Measurements from ENCODE around the gene ZMYND10. TPM values are rescaled to one million over a fixed set of nuclear protein-coding genes. Genes with fewer than 3 reads are reported as not detected.

Gene ZMYND10
- total and polyA plus RNA-seq, 2 experiments from 2014 or later = 0.29 to 0.31 TPM

DNA sequence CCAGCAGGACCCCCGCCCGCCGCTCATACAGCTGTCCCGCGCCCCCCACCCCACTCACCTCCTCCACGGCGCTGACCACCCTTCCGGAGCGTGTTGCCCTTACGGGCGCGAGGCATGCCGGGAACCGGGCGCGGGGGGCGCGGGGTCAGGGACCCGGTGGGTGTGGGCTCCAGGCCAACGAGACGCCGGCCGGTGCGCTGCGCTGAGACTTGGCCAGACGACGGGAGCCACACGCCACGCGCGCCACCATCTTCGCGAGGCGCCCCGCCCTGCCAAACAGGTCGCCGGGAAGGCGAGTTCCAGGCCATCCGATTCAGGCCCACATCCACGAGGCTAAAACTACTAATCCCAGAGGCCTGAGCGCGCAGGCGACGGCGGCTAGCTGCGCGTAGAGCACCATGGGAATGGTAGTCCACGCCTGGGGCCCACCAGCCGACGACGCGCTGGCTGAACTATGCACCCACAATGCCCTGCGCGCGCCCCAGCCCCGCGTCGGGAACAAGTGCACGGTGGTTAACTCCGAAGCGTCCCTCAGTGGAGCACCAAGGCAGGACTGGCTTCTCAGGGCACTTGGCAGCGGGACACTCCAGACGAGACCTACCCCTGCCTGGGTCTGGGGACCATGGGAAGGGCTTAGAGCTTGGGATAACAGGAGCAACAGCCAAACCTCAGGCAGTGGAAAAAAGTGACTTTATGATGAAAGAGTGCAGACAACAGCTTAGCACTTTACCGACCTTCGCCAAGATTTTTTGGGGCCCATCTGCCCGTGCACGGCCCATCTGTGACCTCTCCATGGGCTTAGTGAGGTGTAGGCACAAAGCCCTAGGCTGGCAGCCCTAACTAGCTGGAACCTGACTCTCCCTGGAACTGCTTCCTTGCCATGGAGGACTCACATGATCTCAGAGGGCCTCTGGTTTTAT lies 53.1 kb downstream of the ZMYND10 start, which contains the start of gene IFRD2:
IFRD2 (minus strand) TSS at position 271 of the 920 bp plus-strand sequence; CDS start at position 116, 155 bp downstream.
- H3K27me3 Mint-ChIP-seq (ENCODE audit: insufficient read depth, low read depth, poor library complexity) = peaks cover 5% of the 10 kb centered on the region
- no peaks in the 10 kb centered on the region for H3K27me3 ChIP-seq (ENCODE audit: insufficient read depth)
- H3K27ac Mint-ChIP-seq = peak within 1 kb of the TSS; percentile 98
- peak within 1 kb of the TSS; percentile 89 for H2AFZ ChIP-seq
- peaks cover 5% of the 10 kb centered on the region for H3K4me1 ChIP-seq (ENCODE audit: insufficient read depth)
- H3K9me3 Mint-ChIP-seq = no peaks in the 10 kb centered on the region
- no peaks in the 10 kb centered on the region for H4K20me1 ChIP-seq (replicated peaks; ENCODE audit: insufficient read depth)
- no peaks in the 10 kb centered on the region for H3F3A ChIP-seq (replicated peaks; ENCODE audit: low read depth)
- peak within 1 kb of the TSS; percentile 86 for H3K4me3 Mint-ChIP-seq
- peak within 1 kb of the TSS; percentile 97 for H3K4me2 ChIP-seq
- no peaks in the 10 kb centered on the region for H3K9me2 ChIP-seq (ENCODE audit: insufficient read depth)
- H3K4me3 ChIP-seq = peak within 1 kb of the TSS; percentile 94
- no peak for TF ChIP-seq JUNB (IDR thresholded peaks at IDR 0.05; ENCODE audit: unreplicated experiment)
- TF ChIP-seq EZH2 (IDR thresholded peaks at IDR 0.05; ENCODE audit: low read depth, unreplicated experiment) = no peak
- TF ChIP-seq, protein P1, sequence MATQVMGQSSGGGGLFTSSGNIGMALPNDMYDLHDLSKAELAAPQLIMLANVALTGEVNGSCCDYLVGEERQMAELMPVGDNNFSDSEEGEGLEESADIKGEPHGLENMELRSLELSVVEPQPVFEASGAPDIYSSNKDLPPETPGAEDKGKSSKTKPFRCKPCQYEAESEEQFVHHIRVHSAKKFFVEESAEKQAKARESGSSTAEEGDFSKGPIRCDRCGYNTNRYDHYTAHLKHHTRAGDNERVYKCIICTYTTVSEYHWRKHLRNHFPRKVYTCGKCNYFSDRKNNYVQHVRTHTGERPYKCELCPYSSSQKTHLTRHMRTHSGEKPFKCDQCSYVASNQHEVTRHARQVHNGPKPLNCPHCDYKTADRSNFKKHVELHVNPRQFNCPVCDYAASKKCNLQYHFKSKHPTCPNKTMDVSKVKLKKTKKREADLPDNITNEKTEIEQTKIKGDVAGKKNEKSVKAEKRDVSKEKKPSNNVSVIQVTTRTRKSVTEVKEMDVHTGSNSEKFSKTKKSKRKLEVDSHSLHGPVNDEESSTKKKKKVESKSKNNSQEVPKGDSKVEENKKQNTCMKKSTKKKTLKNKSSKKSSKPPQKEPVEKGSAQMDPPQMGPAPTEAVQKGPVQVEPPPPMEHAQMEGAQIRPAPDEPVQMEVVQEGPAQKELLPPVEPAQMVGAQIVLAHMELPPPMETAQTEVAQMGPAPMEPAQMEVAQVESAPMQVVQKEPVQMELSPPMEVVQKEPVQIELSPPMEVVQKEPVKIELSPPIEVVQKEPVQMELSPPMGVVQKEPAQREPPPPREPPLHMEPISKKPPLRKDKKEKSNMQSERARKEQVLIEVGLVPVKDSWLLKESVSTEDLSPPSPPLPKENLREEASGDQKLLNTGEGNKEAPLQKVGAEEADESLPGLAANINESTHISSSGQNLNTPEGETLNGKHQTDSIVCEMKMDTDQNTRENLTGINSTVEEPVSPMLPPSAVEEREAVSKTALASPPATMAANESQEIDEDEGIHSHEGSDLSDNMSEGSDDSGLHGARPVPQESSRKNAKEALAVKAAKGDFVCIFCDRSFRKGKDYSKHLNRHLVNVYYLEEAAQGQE (IDR thresholded peaks at IDR 0.05; ENCODE audit: unreplicated experiment) = no peak
- TF ChIP-seq EZH2phosphoT487 (IDR thresholded peaks at IDR 0.05; ENCODE audit: unreplicated experiment) = no peak
- TF ChIP-seq, protein P2, sequence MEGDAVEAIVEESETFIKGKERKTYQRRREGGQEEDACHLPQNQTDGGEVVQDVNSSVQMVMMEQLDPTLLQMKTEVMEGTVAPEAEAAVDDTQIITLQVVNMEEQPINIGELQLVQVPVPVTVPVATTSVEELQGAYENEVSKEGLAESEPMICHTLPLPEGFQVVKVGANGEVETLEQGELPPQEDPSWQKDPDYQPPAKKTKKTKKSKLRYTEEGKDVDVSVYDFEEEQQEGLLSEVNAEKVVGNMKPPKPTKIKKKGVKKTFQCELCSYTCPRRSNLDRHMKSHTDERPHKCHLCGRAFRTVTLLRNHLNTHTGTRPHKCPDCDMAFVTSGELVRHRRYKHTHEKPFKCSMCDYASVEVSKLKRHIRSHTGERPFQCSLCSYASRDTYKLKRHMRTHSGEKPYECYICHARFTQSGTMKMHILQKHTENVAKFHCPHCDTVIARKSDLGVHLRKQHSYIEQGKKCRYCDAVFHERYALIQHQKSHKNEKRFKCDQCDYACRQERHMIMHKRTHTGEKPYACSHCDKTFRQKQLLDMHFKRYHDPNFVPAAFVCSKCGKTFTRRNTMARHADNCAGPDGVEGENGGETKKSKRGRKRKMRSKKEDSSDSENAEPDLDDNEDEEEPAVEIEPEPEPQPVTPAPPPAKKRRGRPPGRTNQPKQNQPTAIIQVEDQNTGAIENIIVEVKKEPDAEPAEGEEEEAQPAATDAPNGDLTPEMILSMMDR (conservative IDR thresholded peaks at IDR 0.05; ENCODE audit: low read depth in 2 of 2) = no peak
- peak; percentile 90 for TF ChIP-seq ZNF114 (CRISPR knock-in tag; IDR thresholded peaks at IDR 0.05)
- TF ChIP-seq, protein P3, sequence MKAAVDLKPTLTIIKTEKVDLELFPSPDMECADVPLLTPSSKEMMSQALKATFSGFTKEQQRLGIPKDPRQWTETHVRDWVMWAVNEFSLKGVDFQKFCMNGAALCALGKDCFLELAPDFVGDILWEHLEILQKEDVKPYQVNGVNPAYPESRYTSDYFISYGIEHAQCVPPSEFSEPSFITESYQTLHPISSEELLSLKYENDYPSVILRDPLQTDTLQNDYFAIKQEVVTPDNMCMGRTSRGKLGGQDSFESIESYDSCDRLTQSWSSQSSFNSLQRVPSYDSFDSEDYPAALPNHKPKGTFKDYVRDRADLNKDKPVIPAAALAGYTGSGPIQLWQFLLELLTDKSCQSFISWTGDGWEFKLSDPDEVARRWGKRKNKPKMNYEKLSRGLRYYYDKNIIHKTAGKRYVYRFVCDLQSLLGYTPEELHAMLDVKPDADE (IDR thresholded peaks at IDR 0.05) = peak; percentile 100
- TF ChIP-seq NANOG (IDR thresholded peaks at IDR 0.05; ENCODE audit: borderline replicate concordance) = no peak
- TF ChIP-seq POLR2AphosphoS5 (IDR thresholded peaks at IDR 0.05; ENCODE audit: low read depth) = peak; percentile 76
- peak; percentile 45; the same call in 1 of the 2 replicates for TF ChIP-seq ZNF331 (CRISPR knock-in tag; IDR thresholded peaks at IDR 0.05; ENCODE audit: low read depth)
- no peak for TF ChIP-seq STAT1 (IDR thresholded peaks at IDR 0.05; ENCODE audit: unreplicated experiment)
- TF ChIP-seq, protein P4, sequence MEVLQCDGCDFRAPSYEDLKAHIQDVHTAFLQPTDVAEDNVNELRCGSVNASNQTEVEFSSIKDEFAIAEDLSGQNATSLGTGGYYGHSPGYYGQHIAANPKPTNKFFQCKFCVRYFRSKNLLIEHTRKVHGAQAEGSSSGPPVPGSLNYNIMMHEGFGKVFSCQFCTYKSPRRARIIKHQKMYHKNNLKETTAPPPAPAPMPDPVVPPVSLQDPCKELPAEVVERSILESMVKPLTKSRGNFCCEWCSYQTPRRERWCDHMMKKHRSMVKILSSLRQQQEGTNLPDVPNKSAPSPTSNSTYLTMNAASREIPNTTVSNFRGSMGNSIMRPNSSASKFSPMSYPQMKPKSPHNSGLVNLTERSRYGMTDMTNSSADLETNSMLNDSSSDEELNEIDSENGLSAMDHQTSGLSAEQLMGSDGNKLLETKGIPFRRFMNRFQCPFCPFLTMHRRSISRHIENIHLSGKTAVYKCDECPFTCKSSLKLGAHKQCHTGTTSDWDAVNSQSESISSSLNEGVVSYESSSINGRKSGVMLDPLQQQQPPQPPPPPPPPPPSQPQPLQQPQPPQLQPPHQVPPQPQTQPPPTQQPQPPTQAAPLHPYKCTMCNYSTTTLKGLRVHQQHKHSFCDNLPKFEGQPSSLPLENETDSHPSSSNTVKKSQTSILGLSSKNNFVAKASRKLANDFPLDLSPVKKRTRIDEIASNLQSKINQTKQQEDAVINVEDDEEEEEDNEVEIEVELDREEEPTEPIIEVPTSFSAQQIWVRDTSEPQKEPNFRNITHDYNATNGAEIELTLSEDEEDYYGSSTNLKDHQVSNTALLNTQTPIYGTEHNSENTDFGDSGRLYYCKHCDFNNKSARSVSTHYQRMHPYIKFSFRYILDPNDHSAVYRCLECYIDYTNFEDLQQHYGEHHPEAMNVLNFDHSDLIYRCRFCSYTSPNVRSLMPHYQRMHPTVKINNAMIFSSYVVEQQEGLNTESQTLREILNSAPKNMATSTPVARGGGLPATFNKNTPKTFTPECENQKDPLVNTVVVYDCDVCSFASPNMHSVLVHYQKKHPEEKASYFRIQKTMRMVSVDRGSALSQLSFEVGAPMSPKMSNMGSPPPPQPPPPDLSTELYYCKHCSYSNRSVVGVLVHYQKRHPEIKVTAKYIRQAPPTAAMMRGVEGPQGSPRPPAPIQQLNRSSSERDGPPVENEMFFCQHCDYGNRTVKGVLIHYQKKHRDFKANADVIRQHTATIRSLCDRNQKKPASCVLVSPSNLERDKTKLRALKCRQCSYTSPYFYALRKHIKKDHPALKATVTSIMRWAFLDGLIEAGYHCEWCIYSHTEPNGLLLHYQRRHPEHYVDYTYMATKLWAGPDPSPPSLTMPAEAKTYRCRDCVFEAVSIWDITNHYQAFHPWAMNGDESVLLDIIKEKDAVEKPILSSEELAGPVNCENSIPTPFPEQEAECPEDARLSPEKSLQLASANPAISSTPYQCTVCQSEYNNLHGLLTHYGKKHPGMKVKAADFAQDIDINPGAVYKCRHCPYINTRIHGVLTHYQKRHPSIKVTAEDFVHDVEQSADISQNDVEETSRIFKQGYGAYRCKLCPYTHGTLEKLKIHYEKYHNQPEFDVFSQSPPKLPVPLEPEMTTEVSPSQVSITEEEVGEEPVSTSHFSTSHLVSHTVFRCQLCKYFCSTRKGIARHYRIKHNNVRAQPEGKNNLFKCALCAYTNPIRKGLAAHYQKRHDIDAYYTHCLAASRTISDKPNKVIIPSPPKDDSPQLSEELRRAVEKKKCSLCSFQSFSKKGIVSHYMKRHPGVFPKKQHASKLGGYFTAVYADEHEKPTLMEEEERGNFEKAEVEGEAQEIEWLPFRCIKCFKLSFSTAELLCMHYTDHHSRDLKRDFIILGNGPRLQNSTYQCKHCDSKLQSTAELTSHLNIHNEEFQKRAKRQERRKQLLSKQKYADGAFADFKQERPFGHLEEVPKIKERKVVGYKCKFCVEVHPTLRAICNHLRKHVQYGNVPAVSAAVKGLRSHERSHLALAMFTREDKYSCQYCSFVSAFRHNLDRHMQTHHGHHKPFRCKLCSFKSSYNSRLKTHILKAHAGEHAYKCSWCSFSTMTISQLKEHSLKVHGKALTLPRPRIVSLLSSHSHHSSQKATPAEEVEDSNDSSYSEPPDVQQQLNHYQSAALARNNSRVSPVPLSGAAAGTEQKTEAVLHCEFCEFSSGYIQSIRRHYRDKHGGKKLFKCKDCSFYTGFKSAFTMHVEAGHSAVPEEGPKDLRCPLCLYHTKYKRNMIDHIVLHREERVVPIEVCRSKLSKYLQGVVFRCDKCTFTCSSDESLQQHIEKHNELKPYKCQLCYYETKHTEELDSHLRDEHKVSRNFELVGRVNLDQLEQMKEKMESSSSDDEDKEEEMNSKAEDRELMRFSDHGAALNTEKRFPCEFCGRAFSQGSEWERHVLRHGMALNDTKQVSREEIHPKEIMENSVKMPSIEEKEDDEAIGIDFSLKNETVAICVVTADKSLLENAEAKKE (CRISPR knock-in tag; IDR thresholded peaks at IDR 0.05) = no peak
- TF ChIP-seq CREB1 (CRISPR knock-in tag; IDR thresholded peaks at IDR 0.05; ENCODE audit: low read depth) = peak; percentile 94
- peaks cover 7% of the 10 kb centered on the region for H3K36me3 ChIP-seq (ENCODE audit: insufficient read depth)
- H3K79me2 ChIP-seq (replicated peaks; ENCODE audit: insufficient read depth) = peaks cover 17% of the 10 kb centered on the region
- peaks cover 38% of the 10 kb centered on the region for H3K36me3 Mint-ChIP-seq (ENCODE audit: low read depth)
- peak within 1 kb of the TSS; percentile 76; the same call in 1 of the 2 replicates for H3K27ac ChIP-seq (ENCODE audit: low read depth)
- ATAC-seq = peak; percentile 96
- H3K4me1 Mint-ChIP-seq = peaks cover 11% of the 10 kb centered on the region
- DNase-seq (ENCODE audit: low spot score) = peak; percentile 99

Data from GM23338 (cell line).